HEK293 (cell line): ENCODE data around the gene AMOTL1.

Experiments
- CTCF ChIA-PET: fragments of 350-600 bp; formaldehyde crosslinking; extraction: SDS; loops from one replicate; lab custom pipeline; 2021; ENCODE audit warnings: antibody characterized with exemption; lab: Yijun Ruan, JAX
- POLR2A ChIA-PET: fragments of 300-600 bp; formaldehyde crosslinking; extraction: SDS; loops from one replicate; lab custom pipeline; 2020; ENCODE audit warnings: antibody characterized with exemption, inconsistent platforms; lab: Yijun Ruan, JAX
- H3K27ac ChIP-seq: fragments of 200-500 bp; sonication (Bioruptor generic); 2 replicates; pipeline ENCODE4 v1.5.1; 2014; ENCODE audit warnings: low read depth, low read length, control low read depth, inconsistent platforms; ENCODE audit errors: extremely low read depth
- H3K36me3 ChIP-seq, 2 experiments: fragments of 200-500 bp in 1 of 2; sonication (Bioruptor generic) in 1 of 2; 1 replicate in 1 of 2; 2 replicates in 1 of 2; pipeline ENCODE4 v1.5.1; 2014 to 2017; ENCODE audit warnings: inconsistent platforms in 2 of 2, low read length in 2 of 2; ENCODE audit not compliant: control insufficient read depth in 2 of 2, insufficient read depth in 1 of 2
- H3K4me1 ChIP-seq: fragments of 200-500 bp; sonication (Bioruptor generic); 2 replicates; pipeline ENCODE4 v1.5.1; 2014; ENCODE audit warnings: mild to moderate bottlenecking, low read length, inconsistent platforms; ENCODE audit not compliant: control insufficient read depth, insufficient read depth
- H3K4me3 ChIP-seq: 2 replicates; pipeline ENCODE4 v1.5.1; 2011; ENCODE audit warnings: low read depth, mild to moderate bottlenecking, control low read depth, low read length, moderate library complexity
- H3K9me3 ChIP-seq: fragments of 200-500 bp; sonication (Bioruptor generic); 2 replicates; pipeline ENCODE4 v1.5.1; 2014; ENCODE audit warnings: low read depth, low read length, inconsistent platforms; ENCODE audit not compliant: control insufficient read depth, insufficient read depth
- KLF10 ChIP-seq: fragments of 450-650 bp; IDR thresholded peaks from 2 replicates; pipeline ENCODE4 v1.5.1; 2018; ENCODE audit warnings: missing biosample characterization, mild to moderate bottlenecking, missing genetic modification characterization
- PBX3 ChIP-seq: sonication (generic); formaldehyde crosslinking; IDR thresholded peaks from 2 replicates; pipeline ENCODE4 v1.8.1; 2022; ENCODE audit warnings: mild to moderate bottlenecking, moderate library complexity, missing genetic modification reagents
- PRDM1 ChIP-seq: fragments of 450-650 bp; formaldehyde crosslinking; IDR thresholded peaks from 2 replicates; pipeline ENCODE4; 2016; ENCODE audit warnings: missing biosample characterization, missing genetic modification characterization
- PRDM10 ChIP-seq: fragments of 450-650 bp; formaldehyde crosslinking; IDR thresholded peaks from 2 replicates; pipeline ENCODE4 v1.5.1; 2016; ENCODE audit warnings: missing biosample characterization, missing genetic modification characterization
- ZBTB17 ChIP-seq: fragments of 450-650 bp; formaldehyde crosslinking; IDR thresholded peaks from 2 replicates; pipeline ENCODE4 v1.5.1; 2016; ENCODE audit warnings: missing biosample characterization, missing genetic modification characterization
- ZBTB20 ChIP-seq: fragments of 450-650 bp; formaldehyde crosslinking; IDR thresholded peaks from 2 replicates; pipeline ENCODE4 v1.5.1; 2016; ENCODE audit warnings: missing biosample characterization, missing genetic modification characterization
- ZBTB26 ChIP-seq: fragments of 450-650 bp; formaldehyde crosslinking; optimal IDR thresholded peaks from 2 replicates; pipeline ENCODE3; 2016; ENCODE audit warnings: missing biosample characterization, mild to moderate bottlenecking, missing genetic modification characterization
- ZBTB48 ChIP-seq: fragments of 450-650 bp; formaldehyde crosslinking; IDR thresholded peaks from 2 replicates; pipeline ENCODE4 v1.5.1; 2016; ENCODE audit warnings: missing biosample characterization, missing genetic modification characterization
- ZIC2 ChIP-seq: fragments of 450-650 bp; formaldehyde crosslinking; IDR thresholded peaks from 2 replicates; pipeline ENCODE4 v1.5.1; 2016; ENCODE audit warnings: missing biosample characterization, missing genetic modification characterization
- ZNF335 ChIP-seq: fragments of 450-650 bp; formaldehyde crosslinking; conservative IDR thresholded peaks from 2 replicates; pipeline ENCODE4 v1.5.1; 2016; ENCODE audit warnings: missing biosample characterization, missing genetic modification characterization
- ZNF548 ChIP-seq: fragments of 450-650 bp; formaldehyde crosslinking; IDR thresholded peaks from 2 replicates; pipeline ENCODE4 v1.5.1; 2016; ENCODE audit warnings: missing biosample characterization, missing genetic modification characterization
- ZNF561 ChIP-seq: fragments of 450-650 bp; IDR thresholded peaks from 2 replicates; pipeline ENCODE4 v1.5.1; 2018; ENCODE audit warnings: missing biosample characterization, missing genetic modification characterization, borderline replicate concordance
- ZNF600 ChIP-seq: fragments of 450-650 bp; formaldehyde crosslinking; IDR thresholded peaks from 2 replicates; pipeline ENCODE4 v1.5.1; 2016; ENCODE audit warnings: missing biosample characterization, missing genetic modification characterization
- TF ChIP-seq, protein P1 (sequence below): fragments of 450-650 bp; formaldehyde crosslinking; conservative IDR thresholded peaks from 2 replicates; pipeline ENCODE4 v1.5.1; 2016; ENCODE audit warnings: low read depth, missing biosample characterization, missing genetic modification characterization
- TF ChIP-seq, protein P2 (sequence below): fragments of 450-650 bp; formaldehyde crosslinking; IDR thresholded peaks from 2 replicates; pipeline ENCODE4 v1.5.1; 2016; ENCODE audit warnings: missing biosample characterization, missing genetic modification characterization

AMOTL1 gene

GRCh38 chr11:94768602-94769541 is 716 bp downstream of the AMOTL1 start:
- POLR2A ChIA-PET = interaction anchor here (1.3 to 2.1 kb wide), 11 partner anchors 8 to 298 kb away, joined by 3 to 10 read pairs (median 4); partner anchors contain the start of gene SRSF8
- no peaks in the 10 kb centered on the region for H3K9me3 ChIP-seq
- TF ChIP-seq ZNF335 (tag by site-specific recombination) (peak; percentile 27; the same call in 1 of the 2 replicates), ZBTB20 (tag by site-specific recombination) (peak; percentile 24; the same call in 1 of the 2 replicates), ZBTB48 (peak; percentile 72), PBX3 (CRISPR knock-in tag) (peak; percentile 71; the same call in 1 of the 2 replicates), PRDM10 (tag by site-specific recombination) (peak; percentile 30; the same call in 1 of the 2 replicates), KLF10 (tag by site-specific recombination) (no peak), ZIC2 (tag by site-specific recombination) (no peak), ZNF548 (tag by site-specific recombination) (no peak), PRDM1 (tag by site-specific recombination) (peak; percentile 75), ZNF600 (tag by site-specific recombination) (peak; percentile 47; the same call in 1 of the 2 replicates), ZBTB26 (tag by site-specific recombination) (peak; percentile 77), ZNF561 (tag by site-specific recombination) (peak; percentile 62; the same call in 1 of the 2 replicates), ZBTB17 (tag by site-specific recombination) (0 out of 2 replicates have a peak, but pooled peaks have one; percentile 49)
- TF ChIP-seq, protein P1, sequence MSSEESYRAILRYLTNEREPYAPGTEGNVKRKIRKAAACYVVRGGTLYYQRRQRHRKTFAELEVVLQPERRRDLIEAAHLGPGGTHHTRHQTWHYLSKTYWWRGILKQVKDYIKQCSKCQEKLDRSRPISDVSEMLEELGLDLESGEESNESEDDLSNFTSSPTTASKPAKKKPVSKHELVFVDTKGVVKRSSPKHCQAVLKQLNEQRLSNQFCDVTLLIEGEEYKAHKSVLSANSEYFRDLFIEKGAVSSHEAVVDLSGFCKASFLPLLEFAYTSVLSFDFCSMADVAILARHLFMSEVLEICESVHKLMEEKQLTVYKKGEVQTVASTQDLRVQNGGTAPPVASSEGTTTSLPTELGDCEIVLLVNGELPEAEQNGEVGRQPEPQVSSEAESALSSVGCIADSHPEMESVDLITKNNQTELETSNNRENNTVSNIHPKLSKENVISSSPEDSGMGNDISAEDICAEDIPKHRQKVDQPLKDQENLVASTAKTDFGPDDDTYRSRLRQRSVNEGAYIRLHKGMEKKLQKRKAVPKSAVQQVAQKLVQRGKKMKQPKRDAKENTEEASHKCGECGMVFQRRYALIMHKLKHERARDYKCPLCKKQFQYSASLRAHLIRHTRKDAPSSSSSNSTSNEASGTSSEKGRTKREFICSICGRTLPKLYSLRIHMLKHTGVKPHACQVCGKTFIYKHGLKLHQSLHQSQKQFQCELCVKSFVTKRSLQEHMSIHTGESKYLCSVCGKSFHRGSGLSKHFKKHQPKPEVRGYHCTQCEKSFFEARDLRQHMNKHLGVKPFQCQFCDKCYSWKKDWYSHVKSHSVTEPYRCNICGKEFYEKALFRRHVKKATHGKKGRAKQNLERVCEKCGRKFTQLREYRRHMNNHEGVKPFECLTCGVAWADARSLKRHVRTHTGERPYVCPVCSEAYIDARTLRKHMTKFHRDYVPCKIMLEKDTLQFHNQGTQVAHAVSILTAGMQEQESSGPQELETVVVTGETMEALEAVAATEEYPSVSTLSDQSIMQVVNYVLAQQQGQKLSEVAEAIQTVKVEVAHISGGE (tag by site-specific recombination) = 0 out of 2 replicates have a peak, but pooled peaks have one; percentile 7
- TF ChIP-seq, protein P2, sequence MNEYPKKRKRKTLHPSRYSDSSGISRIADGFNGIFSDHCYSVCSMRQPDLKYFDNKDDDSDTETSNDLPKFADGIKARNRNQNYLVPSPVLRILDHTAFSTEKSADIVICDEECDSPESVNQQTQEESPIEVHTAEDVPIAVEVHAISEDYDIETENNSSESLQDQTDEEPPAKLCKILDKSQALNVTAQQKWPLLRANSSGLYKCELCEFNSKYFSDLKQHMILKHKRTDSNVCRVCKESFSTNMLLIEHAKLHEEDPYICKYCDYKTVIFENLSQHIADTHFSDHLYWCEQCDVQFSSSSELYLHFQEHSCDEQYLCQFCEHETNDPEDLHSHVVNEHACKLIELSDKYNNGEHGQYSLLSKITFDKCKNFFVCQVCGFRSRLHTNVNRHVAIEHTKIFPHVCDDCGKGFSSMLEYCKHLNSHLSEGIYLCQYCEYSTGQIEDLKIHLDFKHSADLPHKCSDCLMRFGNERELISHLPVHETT (tag by site-specific recombination) = no peak
- CTCF ChIA-PET = interaction anchor here (0.7 to 11.5 kb wide), 6 partner anchors 27 to 1020 kb away, joined by 3 to 92 read pairs (median 4); no protein-coding TSS in a partner anchor
- H3K27ac ChIP-seq = peak overlapping the region; percentile 88
- no peaks in the 10 kb centered on the region for H3K36me3 ChIP-seq
- 0 out of 2 replicates have a peak, but pooled peaks cover 2% of the 10 kb centered on the region for H3K4me1 ChIP-seq
- H3K4me3 ChIP-seq = peak overlapping the region; percentile 70
